DOHH2 (cell line): Measurements from ENCODE around the gene GPATCH3.
A peak's percentile ranks its signal among the peaks of the same experiment; 100 is the strongest.

Experiments used
- H3F3A ChIP-seq: fragments of 200-600 bp; sonication (generic), shearing (Covaris generic); 2 replicates; pipeline ENCODE4 v1.6.0; 2016; ENCODE audit warnings: antibody characterized with exemption, mild to moderate bottlenecking; ENCODE audit not compliant: control insufficient read depth, insufficient read depth
- H3K27ac ChIP-seq: fragments of 200-600 bp; sonication (generic); 2 replicates; pipeline ENCODE4 v1.5.1; 2014; ENCODE audit warnings: low read depth, mild to moderate bottlenecking, low read length, moderate library complexity
- H3K27me3 ChIP-seq: fragments of 200-600 bp; sonication (generic); 2 replicates; pipeline ENCODE4 v1.6.1; 2014; ENCODE audit warnings: mild to moderate bottlenecking, low read length, mixed read lengths; ENCODE audit not compliant: control insufficient read depth
- H3K36me3 ChIP-seq: fragments of 200-600 bp; sonication (generic); 2 replicates; pipeline ENCODE4 v1.6.1; 2014; ENCODE audit warnings: mild to moderate bottlenecking, low read length, moderate library complexity, mixed read lengths; ENCODE audit not compliant: control insufficient read depth
- H3K4me1 ChIP-seq: fragments of 200-600 bp; sonication (generic); 2 replicates; pipeline ENCODE4 v1.6.1; 2014; ENCODE audit warnings: mild to moderate bottlenecking, low read length, mixed read lengths; ENCODE audit not compliant: control insufficient read depth
- H3K4me2 ChIP-seq: fragments of 200-600 bp; sonication (generic); 2 replicates; pipeline ENCODE4 v1.6.0; 2014; ENCODE audit warnings: mild to moderate bottlenecking, low read length, moderate library complexity
- H3K4me3 ChIP-seq: fragments of 200-600 bp; sonication (generic); 2 replicates; pipeline ENCODE4 v1.5.1; 2014; ENCODE audit warnings: mild to moderate bottlenecking, low read length, mixed read lengths
- H3K79me2 ChIP-seq: fragments of 200-600 bp; sonication (generic); 2 replicates; pipeline ENCODE4 v1.6.1; 2014; ENCODE audit warnings: mild to moderate bottlenecking, low read length, mixed read lengths; ENCODE audit not compliant: control insufficient read depth
- H3K9me2 ChIP-seq: fragments of 200-600 bp; sonication (generic); replicated peaks from 2 replicates; pipeline ENCODE4 v1.6.1; 2014; ENCODE audit warnings: mild to moderate bottlenecking, low read length, mixed read lengths; ENCODE audit not compliant: control insufficient read depth
- H3K9me3 ChIP-seq: fragments of 200-600 bp; sonication (generic); 2 replicates; pipeline ENCODE4 v1.6.1; 2014; ENCODE audit warnings: antibody characterized with exemption, low read length, mixed read lengths; ENCODE audit not compliant: control insufficient read depth, insufficient read depth
- H4K20me1 ChIP-seq: fragments of 200-600 bp; sonication (generic); 2 replicates; pipeline ENCODE4 v1.6.0; 2014; ENCODE audit warnings: low read depth, mild to moderate bottlenecking, antibody characterized with exemption, low read length, moderate library complexity; ENCODE audit not compliant: control insufficient read depth, insufficient read depth
- CTCF ChIP-seq: fragments of 200-600 bp; sonication (generic); IDR thresholded peaks from one replicate; pipeline ENCODE4 v1.5.1; 2014; ENCODE audit warnings: antibody characterized with exemption, mild to moderate bottlenecking, low read depth, low read length; ENCODE audit not compliant: poor library complexity, severe bottlenecking
- EZH2phosphoT487 ChIP-seq: fragments of 200-600 bp; sonication (generic); IDR thresholded peaks from 2 replicates; pipeline ENCODE4 v1.6.1; 2017; ENCODE audit warnings: borderline replicate concordance, mild to moderate bottlenecking, antibody characterized with exemption, low read length, moderate library complexity, mixed read lengths

The GPATCH3 gene

GRCh38 chr1:26921126-26921539, 20.9 kb upstream of the GPATCH3 start:
- Histone ChIP-seq H3K4me1 (peaks cover 21% of the 10 kb centered on the region), H3K27me3 (no peaks in the 10 kb centered on the region), H3K36me3 (peaks cover 37% of the 10 kb centered on the region), H3K9me2 (no peaks in the 10 kb centered on the region), H3K4me2 (peak overlapping the region; percentile 97), H3K79me2 (peaks cover 37% of the 10 kb centered on the region), H3K27ac (no peak overlapping the region), H4K20me1 (peaks cover 17% of the 10 kb centered on the region), H3K9me3 (no peaks in the 10 kb centered on the region), H3K4me3 (peak overlapping the region; percentile 86), H3F3A (no peaks in the 10 kb centered on the region)
- TF ChIP-seq CTCF (no peak), EZH2phosphoT487 (no peak)

DNA sequence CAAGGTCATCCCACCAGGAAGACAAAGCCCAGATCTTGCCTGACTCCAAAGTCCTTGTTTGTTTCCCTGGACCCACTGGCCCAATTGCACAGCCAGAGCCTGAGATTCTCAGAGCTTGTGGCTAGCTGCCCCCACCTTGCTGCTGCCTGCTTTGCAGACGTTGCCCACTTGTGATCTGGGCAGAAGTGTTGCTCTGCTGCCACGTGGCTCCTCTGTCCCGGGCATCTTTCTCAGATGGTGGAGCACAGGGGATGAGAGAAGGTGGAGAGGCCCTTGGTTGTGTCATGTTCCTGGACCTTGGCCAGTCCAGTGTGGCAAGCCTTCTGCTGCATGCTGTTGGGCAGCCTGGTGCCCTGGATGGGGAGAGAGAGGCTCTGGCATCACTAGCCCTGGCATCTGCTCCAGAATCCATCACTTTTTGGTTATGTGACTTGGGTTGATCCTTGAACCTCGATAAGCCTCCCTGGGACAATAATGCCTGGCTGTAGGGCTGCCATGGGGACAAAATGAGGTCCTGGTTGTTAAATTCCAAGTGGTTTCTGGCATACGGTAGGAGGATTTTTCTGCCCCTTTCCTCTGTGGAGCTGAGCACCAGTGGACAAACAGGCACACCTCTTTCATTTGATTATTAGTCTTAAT, 15.1 kb upstream of the GPATCH3 start:
- Histone ChIP-seq H3K9me2 (no peaks in the 10 kb centered on the region), H4K20me1 (no peaks in the 10 kb centered on the region), H3K9me3 (no peaks in the 10 kb centered on the region), H3K27me3 (no peaks in the 10 kb centered on the region), H3K27ac (no peak overlapping the region), H3K79me2 (no peaks in the 10 kb centered on the region), H3K4me1 (no peaks in the 10 kb centered on the region), H3F3A (no peaks in the 10 kb centered on the region), H3K4me2 (no peak overlapping the region), H3K4me3 (no peak overlapping the region), H3K36me3 (no peaks in the 10 kb centered on the region)
- TF ChIP-seq EZH2phosphoT487 (no peak), CTCF (no peak)

GRCh38 chr1:26913754-26914619, 13.7 kb upstream of the GPATCH3 start, which contains the start of gene NR0B2:
Gene NR0B2, minus strand, starts transcription at chr1:26913975. Its CDS starts 35 bp downstream, at chr1:26913940.
- H3K9me2 ChIP-seq = no peaks in the 10 kb centered on the region
- H3K27me3 ChIP-seq = no peaks in the 10 kb centered on the region
- H4K20me1 ChIP-seq = no peaks in the 10 kb centered on the region
- H3K27ac ChIP-seq = no peak within 1 kb of the TSS
- H3K36me3 ChIP-seq = no peaks in the 10 kb centered on the region
- H3K4me3 ChIP-seq = no peak within 1 kb of the TSS
- no peak within 1 kb of the TSS for H3K4me2 ChIP-seq
- H3F3A ChIP-seq = no peaks in the 10 kb centered on the region
- H3K4me1 ChIP-seq = no peaks in the 10 kb centered on the region
- TF ChIP-seq CTCF (no peak), EZH2phosphoT487 (no peak)
- H3K9me3 ChIP-seq = no peaks in the 10 kb centered on the region
- no peaks in the 10 kb centered on the region for H3K79me2 ChIP-seq
